Memory B cell (primary cell): ENCODE results near the gene AP3D1.
"Not testable (repeated sequence)": the region's sequence is repeated elsewhere in the genome, so short reads cannot be mapped to it uniquely, and the experiment has no call there.

Source experiments
- ATAC-seq: fragments of 150-1000 bp; cut with Tn5 transposase; 2 replicates; pipeline ENCODE4 v1.10.0; 2021; ENCODE audit warnings: low read depth, mild to moderate bottlenecking, moderate library complexity
- DNase-seq, 2 donors: peaks; one replicate each; pipeline ENCODE4 v3.0.0; 2022; ENCODE audit warnings: low spot score in 2 of 2
- H3K27ac Mint-ChIP-seq: one replicate; pipeline ENCODE4 v1.8.0; 2022; ENCODE audit warnings: mild to moderate bottlenecking, moderate library complexity, mixed read lengths
- H3K27me3 Mint-ChIP-seq: one replicate; pipeline ENCODE4 v1.8.0; 2022; ENCODE audit warnings: mixed read lengths
- H3K36me3 Mint-ChIP-seq: one replicate; pipeline ENCODE4 v1.8.0; 2022; ENCODE audit warnings: mild to moderate bottlenecking, mixed read lengths
- H3K4me1 Mint-ChIP-seq: one replicate; pipeline ENCODE4 v1.8.0; 2022; ENCODE audit warnings: mixed read lengths
- H3K4me3 Mint-ChIP-seq: one replicate; pipeline ENCODE4 v1.8.0; 2022; ENCODE audit warnings: mild to moderate bottlenecking, moderate library complexity, mixed read lengths
- H3K9me3 Mint-ChIP-seq: one replicate; pipeline ENCODE4 v1.8.0; 2022; ENCODE audit warnings: mixed read lengths

AP3D1 gene

GRCh38 chr19:2131012-2131975 is 20.1 kb downstream of the AP3D1 start:
- not testable (repeated sequence) for H3K27ac Mint-ChIP-seq, H3K4me1 Mint-ChIP-seq, ATAC-seq, H3K4me3 Mint-ChIP-seq, H3K27me3 Mint-ChIP-seq, H3K36me3 Mint-ChIP-seq, DNase-seq, H3K9me3 Mint-ChIP-seq

GRCh38 chr19:2129892-2130770 is 21.2 kb downstream of the AP3D1 start:
- Mint-ChIP-seq H3K9me3 (no peaks in the 10 kb centered on the region), H3K27ac (no peak overlapping the region), H3K36me3 (peaks cover 7% of the 10 kb centered on the region), H3K4me1 (no peaks in the 10 kb centered on the region), H3K27me3 (no peaks in the 10 kb centered on the region), H3K4me3 (no peak overlapping the region)
- DNase-seq: no peak
- ATAC-seq: no peak

GRCh38 chr19:2129486-2129885 is 21.9 kb downstream of the AP3D1 start:
- Mint-ChIP-seq H3K27me3 (no peaks in the 10 kb centered on the region), H3K27ac (no peak overlapping the region), H3K36me3 (peaks cover 8% of the 10 kb centered on the region), H3K4me1 (no peaks in the 10 kb centered on the region), H3K4me3 (no peak overlapping the region), H3K9me3 (no peaks in the 10 kb centered on the region)
- DNase-seq (no peak), ATAC-seq (no peak)

GRCh38 chr19:2129022-2129421 is 22.3 kb downstream of the AP3D1 start:
- Mint-ChIP-seq H3K27ac (no peak overlapping the region), H3K9me3 (no peaks in the 10 kb centered on the region), H3K4me3 (no peak overlapping the region), H3K36me3 (peaks cover 8% of the 10 kb centered on the region), H3K4me1 (no peaks in the 10 kb centered on the region), H3K27me3 (no peaks in the 10 kb centered on the region)
- ATAC-seq (no peak), DNase-seq (no peak)

- H3K9me3 Mint-ChIP-seq, H3K27me3 Mint-ChIP-seq, H3K27ac Mint-ChIP-seq, H3K4me3 Mint-ChIP-seq, H3K36me3 Mint-ChIP-seq, ATAC-seq, H3K4me1 Mint-ChIP-seq, DNase-seq: not testable (repeated sequence)
Observed at GRCh38 chr19:2128252-2128651, 23.1 kb downstream of the AP3D1 start.

GRCh38 chr19:2127758-2128157 is 23.6 kb downstream of the AP3D1 start:
- Mint-ChIP-seq H3K4me1 (no peaks in the 10 kb centered on the region), H3K27ac (no peak overlapping the region), H3K4me3 (no peak overlapping the region), H3K36me3 (peaks cover 6% of the 10 kb centered on the region), H3K9me3 (no peaks in the 10 kb centered on the region), H3K27me3 (no peaks in the 10 kb centered on the region)
- no peak for ATAC-seq
- DNase-seq: no peak

- peaks cover 1% of the 10 kb centered on the region for H3K36me3 Mint-ChIP-seq
- H3K4me3 Mint-ChIP-seq: no peak overlapping the region
- no peaks in the 10 kb centered on the region for H3K4me1 Mint-ChIP-seq
- no peak overlapping the region for H3K27ac Mint-ChIP-seq
- no peak for ATAC-seq
- no peaks in the 10 kb centered on the region for H3K9me3 Mint-ChIP-seq
- no peaks in the 10 kb centered on the region for H3K27me3 Mint-ChIP-seq
- DNase-seq: no peak
Observed at GRCh38 chr19:2126879-2127518, 24.4 kb downstream of the AP3D1 start.

- no peak for DNase-seq
- Mint-ChIP-seq H3K4me1 (no peaks in the 10 kb centered on the region), H3K9me3 (no peaks in the 10 kb centered on the region), H3K4me3 (no peak overlapping the region), H3K27ac (no peak overlapping the region), H3K36me3 (peaks cover 9% of the 10 kb centered on the region), H3K27me3 (no peaks in the 10 kb centered on the region)
- ATAC-seq: no peak
Observed at GRCh38 chr19:2123682-2124387, 27.5 kb downstream of the AP3D1 start.

GRCh38 chr19:2122982-2123381 is 28.4 kb downstream of the AP3D1 start:
- peaks cover 10% of the 10 kb centered on the region for H3K36me3 Mint-ChIP-seq

GRCh38 chr19:2122251-2122650 is 29.1 kb downstream of the AP3D1 start:
- Mint-ChIP-seq H3K4me3 (no peak overlapping the region), H3K36me3 (peaks cover 10% of the 10 kb centered on the region), H3K27me3 (no peaks in the 10 kb centered on the region), H3K27ac (no peak overlapping the region), H3K4me1 (no peaks in the 10 kb centered on the region), H3K9me3 (no peaks in the 10 kb centered on the region)
- DNase-seq: no peak
- ATAC-seq: no peak

More at GRCh38 chr19:2122982-2123381, 28.4 kb downstream of the AP3D1 start:
- Mint-ChIP-seq H3K27me3 (no peaks in the 10 kb centered on the region), H3K4me3 (no peak overlapping the region), H3K4me1 (no peaks in the 10 kb centered on the region), H3K27ac (no peak overlapping the region), H3K9me3 (no peaks in the 10 kb centered on the region)
- no peak for ATAC-seq
- no peak for DNase-seq

- Mint-ChIP-seq H3K9me3 (no peaks in the 10 kb centered on the region), H3K27me3 (no peaks in the 10 kb centered on the region), H3K4me1 (no peaks in the 10 kb centered on the region), H3K27ac (no peak overlapping the region), H3K4me3 (no peak overlapping the region), H3K36me3 (peaks cover 10% of the 10 kb centered on the region)
- DNase-seq (no peak), ATAC-seq (no peak)
Observed at GRCh38 chr19:2121416-2122051, 29.8 kb downstream of the AP3D1 start.

- Mint-ChIP-seq H3K9me3 (no peaks in the 10 kb centered on the region), H3K27ac (no peak overlapping the region), H3K27me3 (no peaks in the 10 kb centered on the region), H3K4me1 (no peaks in the 10 kb centered on the region), H3K4me3 (no peak overlapping the region), H3K36me3 (peaks cover 10% of the 10 kb centered on the region)
- ATAC-seq (no peak), DNase-seq (no peak)
Observed at GRCh38 chr19:2120821-2121220, 30.5 kb downstream of the AP3D1 start.
